AG09319 (cell line): Measurements from ENCODE around the gene LARP4B.

Experiments
- DNase-seq: peaks from one replicate; pipeline ENCODE4 v3.0.0-alpha.2; 2010; ENCODE audit warnings: low read depth; ENCODE audit errors: extremely low read depth
- TF ChIP-seq, protein P1 (sequence below): IDR thresholded peaks from 2 replicates; pipeline ENCODE4 v1.5.1; 2011; ENCODE audit warnings: low read depth, mild to moderate bottlenecking, inconsistent platforms, low read length, moderate library complexity

Gene LARP4B

DNA sequence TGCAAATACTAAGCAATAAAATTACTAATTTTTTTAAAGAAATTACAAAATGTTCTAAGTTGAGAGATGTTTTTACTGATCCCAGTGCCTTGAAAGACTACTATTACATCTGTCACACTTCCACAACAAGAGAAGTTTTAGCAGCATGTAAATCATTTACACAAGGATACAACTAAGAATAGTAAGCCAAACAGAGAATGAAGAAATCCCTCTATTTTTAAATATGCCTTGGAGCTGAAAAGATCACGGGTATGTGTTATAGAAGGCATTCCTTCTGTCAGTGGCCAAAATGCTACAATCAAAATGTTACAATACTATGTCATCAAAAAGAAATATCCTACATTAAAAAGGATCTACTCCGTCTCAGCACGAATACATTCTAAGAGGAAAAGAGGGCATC is 52.6 kb downstream of the LARP4B start:
- DNase-seq: no peak
- TF ChIP-seq, protein P1, sequence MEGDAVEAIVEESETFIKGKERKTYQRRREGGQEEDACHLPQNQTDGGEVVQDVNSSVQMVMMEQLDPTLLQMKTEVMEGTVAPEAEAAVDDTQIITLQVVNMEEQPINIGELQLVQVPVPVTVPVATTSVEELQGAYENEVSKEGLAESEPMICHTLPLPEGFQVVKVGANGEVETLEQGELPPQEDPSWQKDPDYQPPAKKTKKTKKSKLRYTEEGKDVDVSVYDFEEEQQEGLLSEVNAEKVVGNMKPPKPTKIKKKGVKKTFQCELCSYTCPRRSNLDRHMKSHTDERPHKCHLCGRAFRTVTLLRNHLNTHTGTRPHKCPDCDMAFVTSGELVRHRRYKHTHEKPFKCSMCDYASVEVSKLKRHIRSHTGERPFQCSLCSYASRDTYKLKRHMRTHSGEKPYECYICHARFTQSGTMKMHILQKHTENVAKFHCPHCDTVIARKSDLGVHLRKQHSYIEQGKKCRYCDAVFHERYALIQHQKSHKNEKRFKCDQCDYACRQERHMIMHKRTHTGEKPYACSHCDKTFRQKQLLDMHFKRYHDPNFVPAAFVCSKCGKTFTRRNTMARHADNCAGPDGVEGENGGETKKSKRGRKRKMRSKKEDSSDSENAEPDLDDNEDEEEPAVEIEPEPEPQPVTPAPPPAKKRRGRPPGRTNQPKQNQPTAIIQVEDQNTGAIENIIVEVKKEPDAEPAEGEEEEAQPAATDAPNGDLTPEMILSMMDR: no peak

- no peak for DNase-seq
- TF ChIP-seq, protein P1: no peak
These were observed 53.2 kb downstream of the LARP4B start for GRCh38 chr10:878333-878759.

- TF ChIP-seq, protein P1: no peak
These were observed 55.1 kb downstream of the LARP4B start for GRCh38 chr10:876438-876837.

DNA sequence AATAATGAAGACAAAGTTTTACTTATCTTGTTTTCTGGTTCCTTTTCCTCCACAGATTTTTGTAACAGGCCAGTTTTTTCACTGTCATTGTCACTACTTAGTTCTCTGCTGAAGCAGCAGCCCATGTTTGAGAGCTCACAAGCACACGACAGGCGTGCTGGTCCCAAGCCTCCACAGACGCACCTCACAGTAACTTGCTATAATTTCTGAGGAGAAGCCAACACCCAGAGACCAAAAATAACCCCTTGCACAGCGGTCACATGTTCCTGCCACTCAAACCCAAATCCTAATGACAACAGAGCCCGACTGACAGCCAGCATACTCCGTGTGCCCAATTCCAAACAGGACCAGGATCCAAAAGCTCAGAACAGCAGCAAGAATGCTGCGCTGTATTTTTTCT is 58.5 kb downstream of the LARP4B start:
- TF ChIP-seq, protein P1: no peak
- DNase-seq: no peak

More at GRCh38 chr10:876438-876837, 55.1 kb downstream of the LARP4B start:
- DNase-seq: no peak

GRCh38 chr10:871951-872403 is 59.5 kb downstream of the LARP4B start:
- DNase-seq: no peak
- TF ChIP-seq, protein P1: no peak

GRCh38 chr10:870564-871166 is 60.8 kb downstream of the LARP4B start:
- DNase-seq: no peak
- TF ChIP-seq, protein P1: no peak

DNA sequence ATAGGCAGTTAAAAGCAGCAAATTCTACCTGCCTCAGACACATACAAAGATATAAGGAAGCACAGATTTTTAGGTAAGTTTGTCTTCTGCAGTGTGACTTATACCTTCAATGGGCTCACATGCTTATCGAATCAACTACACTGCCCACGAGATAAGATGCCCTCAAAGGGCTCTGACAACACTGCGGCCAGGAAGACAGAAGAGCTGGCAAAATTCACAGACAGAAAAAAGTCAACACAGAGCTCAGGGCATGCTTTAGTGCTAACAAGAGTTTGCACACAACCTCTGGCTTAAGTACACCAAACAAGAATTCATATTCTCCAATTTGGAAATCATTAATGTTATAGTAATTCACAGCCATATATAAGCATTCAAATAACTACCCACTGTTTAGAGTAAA is 62.3 kb downstream of the LARP4B start:
- DNase-seq: no peak
- TF ChIP-seq, protein P1: no peak
